Activated CD8-positive, alpha-beta memory T cell treated with anti-CD3 and anti-CD28 coated beads, Interleukin-2, amount 50 U/mL, for 1 hour (primary cell): ENCODE results near the gene CLSTN2.

Source experiments
- DNase-seq: peaks from one replicate; pipeline ENCODE4 v3.0.0-alpha.2; 2020; ENCODE audit errors: extremely low read depth

Gene CLSTN2

GRCh38 chr3:140501770-140502364, 566.9 kb downstream of the CLSTN2 start:
- DNase-seq = no peak

GRCh38 chr3:140505213-140505612, 570.2 kb downstream of the CLSTN2 start:
- DNase-seq = no peak

GRCh38 chr3:140505876-140506275, 570.9 kb downstream of the CLSTN2 start:
- no peak for DNase-seq

GRCh38 chr3:140508550-140508949, 573.6 kb downstream of the CLSTN2 start:
- DNase-seq = no peak

- no peak for DNase-seq
Measured at GRCh38 chr3:140509534-140509933, 574.5 kb downstream of the CLSTN2 start.

GRCh38 chr3:140510303-140510861, 575.4 kb downstream of the CLSTN2 start:
- no peak for DNase-seq

GRCh38 chr3:140521751-140522445, 586.9 kb downstream of the CLSTN2 start:
- DNase-seq = no peak

GRCh38 chr3:140522653-140523380, 587.8 kb downstream of the CLSTN2 start:
- DNase-seq = no peak

GRCh38 chr3:140523600-140523999, 588.6 kb downstream of the CLSTN2 start:
- DNase-seq = no peak

GRCh38 chr3:140527156-140527555, 592.2 kb downstream of the CLSTN2 start:
- no peak for DNase-seq

- no peak for DNase-seq
Measured at GRCh38 chr3:140529096-140529495, 594.1 kb downstream of the CLSTN2 start.

GRCh38 chr3:140529558-140529957, 594.6 kb downstream of the CLSTN2 start:
- DNase-seq = no peak

GRCh38 chr3:140530131-140530530, 595.1 kb downstream of the CLSTN2 start:
- no peak for DNase-seq

- no peak for DNase-seq
Measured at GRCh38 chr3:140530603-140531002, 595.6 kb downstream of the CLSTN2 start.

GRCh38 chr3:140532793-140533330, 597.9 kb downstream of the CLSTN2 start:
- DNase-seq = no peak

- DNase-seq = no peak
Measured at GRCh38 chr3:140536926-140537726, 602.1 kb downstream of the CLSTN2 start.

- DNase-seq = no peak
Measured at GRCh38 chr3:140537727-140538082, 602.7 kb downstream of the CLSTN2 start.

GRCh38 chr3:140540262-140540661, 605.3 kb downstream of the CLSTN2 start:
- no peak for DNase-seq

- no peak for DNase-seq
Measured at GRCh38 chr3:140541975-140542653, 607.1 kb downstream of the CLSTN2 start.

GRCh38 chr3:140545197-140545596, 610.2 kb downstream of the CLSTN2 start:
- no peak for DNase-seq

- no peak for DNase-seq
Measured at GRCh38 chr3:140545756-140546155, 610.8 kb downstream of the CLSTN2 start.
